ENCODE results near the gene PGC. TPM values are rescaled to one million over a fixed set of nuclear protein-coding genes. Genes with fewer than 3 reads are reported as not detected.
A peak's percentile ranks its signal among the peaks of the same experiment; 100 is the strongest.

The PGC gene
- total and polyA plus RNA-seq, 2 donors (not counting 1 experiment from before 2014, with no cell fraction given) = not detected

GRCh38 chr6:41780551-41781365 is 33.6 kb upstream of the PGC start, which contains the start of gene PRICKLE4:
Gene PRICKLE4, plus strand, starts transcription at chr6:41780782. Its CDS starts 2,692 bp downstream, at chr6:41783474.
- Histone ChIP-seq H3K4me3 (ENCODE audit: control extremely low read depth in 1 of 5, extremely low read depth in 1 of 5, insufficient read depth in 1 of 5, low read depth in 2 of 5, low read length in 4 of 5) (peak within 1 kb of the TSS; percentile 49 to 79 (median 67)), H3K9me3 (ENCODE audit: control extremely low read depth in 1 of 3, control insufficient read depth in 2 of 3, insufficient read depth in 1 of 3, low read length in 2 of 3) (no peaks in the 10 kb centered on the region), H3K4me1 (ENCODE audit: control insufficient read depth in 2 of 2, insufficient read depth in 2 of 2, low read length in 2 of 2) (peaks cover 21 to 31% of the 10 kb centered on the region in 2 donors), H3K4me2 (replicated peaks; ENCODE audit: low read depth, low read length, poor library complexity, severe bottlenecking) (peak within 1 kb of the TSS; percentile 90), H3K79me2 (ENCODE audit: control insufficient read depth, insufficient read depth, low read length) (peaks cover 8% of the 10 kb centered on the region), H4K20me1 (ENCODE audit: control insufficient read depth, insufficient read depth, low read length, poor library complexity, severe bottlenecking) (no peaks in the 10 kb centered on the region), H3K27ac (ENCODE audit: low read length in 2 of 2) (peak within 1 kb of the TSS in 1 of 2 donors; percentile 25), H2AFZ (ENCODE audit: insufficient read depth, low read depth, low read length, poor library complexity, severe bottlenecking) (peak within 1 kb of the TSS; percentile 93), H3K36me3 (replicated peaks in 1 of 2; ENCODE audit: control extremely low read depth in 1 of 2, control insufficient read depth in 1 of 2, extremely low read depth in 1 of 2, insufficient read depth in 2 of 2, low read length in 1 of 2) (peaks cover 0 to 10% of the 10 kb centered on the region in 2 experiments), H3K27me3 (replicated peaks in 1 of 4; ENCODE audit: control extremely low read depth in 1 of 4, control insufficient read depth in 3 of 4, insufficient read depth in 4 of 4, low read length in 3 of 4) (no peaks in the 10 kb centered on the region), H3K9ac (ENCODE audit: low read length) (peak within 1 kb of the TSS; percentile 74)
- POLR2A ChIA-PET = no interaction called here
- peak; percentile 38 for DNase-seq
- CTCF ChIA-PET = interaction anchor here (1.3 to 10.0 kb wide), 5 partner anchors 140 to 447 kb away, joined by 3 to 198 read pairs (median 5); partner anchors contain the start of genes BYSL, MED20 and TAF8
- peak within 1 kb of the TSS; percentile 96 for H3K4me3 Mint-ChIP-seq
- peak; percentile 1 for ATAC-seq (ENCODE audit: low read depth)
- peak within 1 kb of the TSS; percentile 77 for H3K27ac Mint-ChIP-seq
- 4% methylated on average over 23 of the region's 36 CpGs for WGBS (ENCODE audit: insufficient coverage)
- H3K9me3 Mint-ChIP-seq (ENCODE audit: insufficient read depth) = no peaks in the 10 kb centered on the region
- H3K27me3 Mint-ChIP-seq = no peaks in the 10 kb centered on the region
- H3K4me1 Mint-ChIP-seq = peaks cover 33% of the 10 kb centered on the region
- TF ChIP-seq, protein P1, sequence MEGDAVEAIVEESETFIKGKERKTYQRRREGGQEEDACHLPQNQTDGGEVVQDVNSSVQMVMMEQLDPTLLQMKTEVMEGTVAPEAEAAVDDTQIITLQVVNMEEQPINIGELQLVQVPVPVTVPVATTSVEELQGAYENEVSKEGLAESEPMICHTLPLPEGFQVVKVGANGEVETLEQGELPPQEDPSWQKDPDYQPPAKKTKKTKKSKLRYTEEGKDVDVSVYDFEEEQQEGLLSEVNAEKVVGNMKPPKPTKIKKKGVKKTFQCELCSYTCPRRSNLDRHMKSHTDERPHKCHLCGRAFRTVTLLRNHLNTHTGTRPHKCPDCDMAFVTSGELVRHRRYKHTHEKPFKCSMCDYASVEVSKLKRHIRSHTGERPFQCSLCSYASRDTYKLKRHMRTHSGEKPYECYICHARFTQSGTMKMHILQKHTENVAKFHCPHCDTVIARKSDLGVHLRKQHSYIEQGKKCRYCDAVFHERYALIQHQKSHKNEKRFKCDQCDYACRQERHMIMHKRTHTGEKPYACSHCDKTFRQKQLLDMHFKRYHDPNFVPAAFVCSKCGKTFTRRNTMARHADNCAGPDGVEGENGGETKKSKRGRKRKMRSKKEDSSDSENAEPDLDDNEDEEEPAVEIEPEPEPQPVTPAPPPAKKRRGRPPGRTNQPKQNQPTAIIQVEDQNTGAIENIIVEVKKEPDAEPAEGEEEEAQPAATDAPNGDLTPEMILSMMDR (IDR thresholded peaks at IDR 0.05) = no peak
- TF ChIP-seq EZH2 (IDR thresholded peaks at IDR 0.05; ENCODE audit: borderline replicate concordance, insufficient read depth, low read depth, low read length, poor library complexity, severe bottlenecking) = no peak
- intact Hi-C loops (cut with micrococcal nuclease) = loop anchor here (1.0 to 10.0 kb wide), 7 partner anchors 45 to 944 kb away; partner anchors contain the start of genes MRPS10, PRPH2, TAF8 and TFEB
